Prostate gland (tissue), 2 donors: ENCODE measurements around the gene DPP10.

Experiments
- CTCF ChIP-seq, 4 experiments: fragments of 200-600 bp in 2 of 4; fragments of 450-650 bp in 2 of 4; sonication (generic) in 2 of 4; IDR thresholded peaks; 1 replicate in 3 of 4; 2 replicates in 1 of 4; pipeline ENCODE4 v1.5.1; 2016 to 2019; ENCODE audit warnings: antibody characterized with exemption in 4 of 4, mild to moderate bottlenecking in 2 of 4, moderate library complexity in 2 of 4
- POLR2A ChIP-seq: fragments of 450-650 bp; IDR thresholded peaks from one replicate; pipeline ENCODE4 v1.6.1; 2016; ENCODE audit warnings: antibody characterized with exemption, mild to moderate bottlenecking

- no peak for TF ChIP-seq POLR2A
- TF ChIP-seq CTCF (IDR thresholded peaks at IDR 0.05) = no peak
Measured at GRCh38 chr2:114968748-114969400, 526.4 kb downstream of the DPP10 start.
